Colonic mucosa (tissue), 4 donors: ENCODE results near the gene GPC6. TPM values are rescaled to one million over a fixed set of nuclear protein-coding genes. Genes with fewer than 3 reads are reported as not detected.

ENCODE experiments used
- DNase-seq: peaks from one replicate; pipeline ENCODE4 v3.0.0-alpha.2; 2020
- H3K27ac ChIP-seq: fragments of 200-600 bp; one replicate; pipeline ENCODE4 v1.8.0; 2021
- H3K27me3 ChIP-seq: fragments of 200-600 bp; one replicate; pipeline ENCODE4 v1.8.0; 2021
- H3K36me3 ChIP-seq: fragments of 200-600 bp; one replicate; pipeline ENCODE4 v1.8.0; 2021
- H3K4me1 ChIP-seq: fragments of 200-600 bp; one replicate; pipeline ENCODE4 v1.8.0; 2021; ENCODE audit warnings: mild to moderate bottlenecking
- H3K4me3 ChIP-seq: fragments of 200-600 bp; one replicate; pipeline ENCODE4 v1.8.0; 2021
- H3K9ac ChIP-seq, 2 donors: one replicate each; pipeline ENCODE4 v1.7.0; 2013; ENCODE audit warnings: control low read depth in 2 of 2, low read depth in 2 of 2, low read length in 2 of 2
- H3K9me3 ChIP-seq: fragments of 200-600 bp; one replicate; pipeline ENCODE4 v1.8.0; 2021
- CTCF ChIP-seq: fragments of 200-600 bp; IDR thresholded peaks from one replicate; pipeline ENCODE4 v1.8.0; 2022; ENCODE audit warnings: antibody characterized with exemption, mild to moderate bottlenecking
- intact Hi-C: fragments of 100-400 bp; cut with DNase I; formaldehyde crosslinking; loops from one replicate; pipeline ENCODE4 v1.14.1; 2022
- total RNA-seq, 2 donors: library from RNA; stranded (reverse); fragmentation: NEBNext Ultra II Directional in 1 of 2; extraction: Animal tissue kit (Norgen Biotek cat#: 25700) in 1 of 2; gene quantifications; one replicate each; pipeline ENCODE4 v1.2.1, GENCODE V29; 2021
- donor health status: healthy.
- donor health status: DM: no; HTN: no; CAD: no.
- donor health status: DM: no; HTN: no; CAD: no.

GPC6 gene
- total RNA-seq, 2 donors from 2014 or later = 2.3 to 4.0 TPM

- H3K4me3 ChIP-seq = no peak overlapping the region
- DNase-seq = no peak
- intact Hi-C loops = no loop called here
- H3K9me3 ChIP-seq = no peaks in the 10 kb centered on the region
- H3K9ac ChIP-seq = no peak overlapping the region
- no peaks in the 10 kb centered on the region for H3K36me3 ChIP-seq
- H3K4me1 ChIP-seq = no peaks in the 10 kb centered on the region
- no peak for TF ChIP-seq CTCF
- no peak overlapping the region for H3K27ac ChIP-seq
- H3K27me3 ChIP-seq = no peaks in the 10 kb centered on the region
Measured at GRCh38 chr13:94079876-94080275, 853.3 kb downstream of the GPC6 start.

DNA sequence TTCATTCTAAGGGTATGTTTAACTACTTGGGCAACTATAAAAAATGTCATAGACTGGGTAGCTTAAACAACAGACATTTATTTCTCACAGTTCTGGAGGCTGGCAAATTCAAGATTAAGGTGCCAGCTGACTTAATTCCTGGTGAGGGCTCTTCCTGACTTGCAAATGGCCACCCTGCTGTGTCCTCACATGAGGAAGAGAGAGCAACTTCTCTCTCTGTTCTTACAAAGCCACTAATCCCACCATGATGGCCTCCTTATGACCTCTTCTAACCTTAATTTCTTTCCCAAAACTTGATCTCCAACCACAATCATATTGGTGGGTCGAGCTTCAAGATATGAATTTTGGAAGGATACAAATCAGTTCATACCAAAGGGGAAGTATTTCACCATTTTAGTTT is 853.9 kb downstream of the GPC6 start:
- no peak for DNase-seq
- H3K36me3 ChIP-seq = no peaks in the 10 kb centered on the region
- H3K4me3 ChIP-seq = no peak overlapping the region
- H3K9ac ChIP-seq = no peak overlapping the region
- no peaks in the 10 kb centered on the region for H3K9me3 ChIP-seq
- intact Hi-C loops = no loop called here
- no peak for TF ChIP-seq CTCF
- no peaks in the 10 kb centered on the region for H3K4me1 ChIP-seq
- no peaks in the 10 kb centered on the region for H3K27me3 ChIP-seq
- no peak overlapping the region for H3K27ac ChIP-seq

- no peak overlapping the region for H3K4me3 ChIP-seq
- no peaks in the 10 kb centered on the region for H3K27me3 ChIP-seq
- no peaks in the 10 kb centered on the region for H3K9me3 ChIP-seq
- no peak overlapping the region for H3K9ac ChIP-seq
- no peak for DNase-seq
- intact Hi-C loops = no loop called here
- no peaks in the 10 kb centered on the region for H3K4me1 ChIP-seq
- no peak for TF ChIP-seq CTCF
- H3K27ac ChIP-seq = no peak overlapping the region
- H3K36me3 ChIP-seq = no peaks in the 10 kb centered on the region
Measured at GRCh38 chr13:94087100-94087499, 860.5 kb downstream of the GPC6 start.

DNA sequence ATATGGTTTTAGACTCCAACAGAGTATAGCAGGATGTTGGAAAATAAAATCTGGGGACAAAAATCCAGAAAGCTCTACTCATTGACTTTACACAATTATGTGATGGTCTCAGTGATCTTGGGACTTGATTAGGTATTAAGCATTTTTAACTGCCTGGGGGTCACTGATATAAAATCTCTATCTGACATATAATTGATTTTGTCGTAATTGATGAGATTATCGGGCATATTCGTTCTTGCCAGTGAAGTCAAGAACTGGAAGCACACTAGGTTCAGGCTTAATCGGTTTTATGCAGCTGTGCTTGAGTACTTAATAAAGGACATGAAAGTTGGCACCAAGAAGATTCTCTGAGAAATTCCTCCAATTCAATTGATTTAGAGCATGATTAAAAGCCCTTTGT is 862.1 kb downstream of the GPC6 start:
- Histone ChIP-seq H3K36me3 (no peaks in the 10 kb centered on the region), H3K4me1 (no peaks in the 10 kb centered on the region), H3K4me3 (no peak overlapping the region), H3K9ac (no peak overlapping the region), H3K27ac (no peak overlapping the region), H3K9me3 (no peaks in the 10 kb centered on the region), H3K27me3 (no peaks in the 10 kb centered on the region)
- no peak for TF ChIP-seq CTCF
- no peak for DNase-seq
- intact Hi-C loops = no loop called here

DNA sequence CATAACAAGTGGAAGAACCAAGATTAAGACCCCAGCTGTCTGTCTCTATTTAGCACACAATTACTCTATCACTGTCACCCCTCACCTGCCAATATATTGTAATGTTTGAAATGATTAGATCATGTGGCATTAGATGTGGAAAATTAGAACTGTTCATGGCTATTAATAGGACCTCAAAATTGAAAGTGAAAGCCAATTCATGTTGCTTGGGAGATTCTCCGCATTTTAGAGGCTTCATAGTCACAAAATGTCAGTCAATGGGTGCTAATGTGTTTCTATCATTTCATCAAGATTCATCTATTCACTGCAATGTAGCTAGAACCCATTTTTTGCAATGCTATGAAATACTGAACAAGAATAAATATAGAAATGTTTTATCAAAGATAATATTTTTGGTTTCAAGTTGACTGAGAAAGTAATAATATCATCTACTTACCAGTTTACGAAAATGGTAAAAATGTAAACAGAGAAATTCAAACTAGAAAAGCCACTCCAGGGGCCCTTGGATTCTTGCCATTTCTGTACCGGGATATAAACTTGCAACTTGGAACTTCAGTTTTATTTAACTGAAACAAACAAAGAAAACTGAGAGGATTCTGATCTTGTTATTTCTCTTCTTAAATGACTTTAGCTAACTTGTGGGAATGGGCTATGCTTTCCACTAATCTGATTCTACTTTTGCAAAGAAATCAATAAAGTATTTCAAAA is 864.3 kb downstream of the GPC6 start:
- TF ChIP-seq CTCF = no peak
- Histone ChIP-seq H3K4me3 (no peak overlapping the region), H3K9me3 (no peaks in the 10 kb centered on the region), H3K9ac (no peak overlapping the region), H3K27ac (no peak overlapping the region), H3K36me3 (no peaks in the 10 kb centered on the region), H3K27me3 (no peaks in the 10 kb centered on the region), H3K4me1 (no peaks in the 10 kb centered on the region)
- no peak for DNase-seq
- intact Hi-C loops = no loop called here
